Liver (tissue), 9 donors: ENCODE results near the gene TNFSF13. TPM values are rescaled to one million over a fixed set of nuclear protein-coding genes. Genes with fewer than 3 reads are reported as not detected.

Experiments
- DNase-seq: peaks from one replicate; pipeline ENCODE4 v3.0.0-alpha.2; 2017; ENCODE audit warnings: low spot score
- H3K27ac ChIP-seq, 2 donors: one replicate each; pipeline ENCODE4 v1.7.0; 2013; ENCODE audit warnings: inconsistent platforms in 2 of 2, low read length in 2 of 2, control low read depth in 1 of 2, low read depth in 1 of 2, mild to moderate bottlenecking in 1 of 2
- H3K27me3 ChIP-seq, 4 donors: one replicate each; pipeline versions ENCODE4 v1.6.1 to v1.7.0; 2013; ENCODE audit warnings: low read length in 3 of 4, inconsistent platforms in 1 of 4, mild to moderate bottlenecking in 1 of 4, moderate library complexity in 1 of 4; ENCODE audit not compliant: control insufficient read depth in 4 of 4, insufficient read depth in 4 of 4
- H3K36me3 ChIP-seq, 4 donors: one replicate each; pipeline versions ENCODE4 v1.6.1 to v1.7.0; 2013; ENCODE audit warnings: low read length in 3 of 4, mild to moderate bottlenecking in 3 of 4, low read depth in 1 of 4, moderate library complexity in 1 of 4; ENCODE audit not compliant: control insufficient read depth in 4 of 4, insufficient read depth in 3 of 4
- H3K4me1 ChIP-seq, 4 donors: one replicate each; pipeline versions ENCODE4 v1.6.1 to v1.7.0; 2013; ENCODE audit warnings: low read length in 3 of 4, mild to moderate bottlenecking in 3 of 4, moderate library complexity in 1 of 4; ENCODE audit not compliant: control insufficient read depth in 4 of 4, insufficient read depth in 4 of 4
- H3K4me3 ChIP-seq, 3 donors: one replicate each; pipeline versions ENCODE4 v1.6.1 to v1.7.0; 2013; ENCODE audit warnings: low read length in 3 of 3, control low read depth in 1 of 3, low read depth in 1 of 3, mild to moderate bottlenecking in 1 of 3
- H3K9ac ChIP-seq, 2 donors: one replicate each; pipeline ENCODE4 v1.7.0; 2013; ENCODE audit warnings: low read length in 2 of 2, mild to moderate bottlenecking in 2 of 2, moderate library complexity in 2 of 2, control low read depth in 1 of 2, low read depth in 1 of 2
- H3K9me3 ChIP-seq, 4 donors: one replicate each; pipeline versions ENCODE4 v1.6.1 to v1.7.0; 2013; ENCODE audit warnings: low read length in 3 of 4; ENCODE audit not compliant: control insufficient read depth in 4 of 4
- ATF3 ChIP-seq: IDR thresholded peaks from 2 replicates; pipeline ENCODE4 v1.6.1; 2016; ENCODE audit warnings: antibody characterized with exemption
- CTCF ChIP-seq: fragments of 150-350 bp; IDR thresholded peaks from 2 replicates; pipeline ENCODE4 v1.5.1; 2017; ENCODE audit warnings: improper control_type of control experiment, low read depth, low read length; ENCODE audit not compliant: missing input control
- EGR1 ChIP-seq, 2 donors: IDR thresholded peaks; 2 replicates each; pipeline ENCODE4 v1.6.1; 2016 to 2018; ENCODE audit warnings: antibody characterized with exemption in 2 of 2, low read depth in 2 of 2
- FOXA1 ChIP-seq: IDR thresholded peaks from 2 replicates; pipeline ENCODE4 v1.6.1; 2016; ENCODE audit warnings: antibody characterized with exemption
- FOXA2 ChIP-seq: IDR thresholded peaks from 2 replicates; pipeline ENCODE4 v1.6.1; 2016; ENCODE audit warnings: antibody characterized with exemption
- GABPA ChIP-seq, 2 donors: IDR thresholded peaks in 1 of 2; conservative IDR thresholded peaks in 1 of 2; 2 replicates each; pipeline ENCODE4 v1.6.1; 2016; ENCODE audit warnings: antibody characterized with exemption in 2 of 2, mild to moderate bottlenecking in 1 of 2, moderate library complexity in 1 of 2
- HNF4A ChIP-seq, 2 donors: conservative IDR thresholded peaks; 2 replicates each; pipeline ENCODE4 v1.6.1; 2016; ENCODE audit warnings: antibody characterized with exemption in 2 of 2, mild to moderate bottlenecking in 2 of 2
- HNF4G ChIP-seq: IDR thresholded peaks from 2 replicates; pipeline ENCODE4 v1.6.1; 2016; ENCODE audit warnings: antibody characterized with exemption
- JUND ChIP-seq, 2 donors: IDR thresholded peaks; 2 replicates each; pipeline ENCODE4 v1.6.1; 2016; ENCODE audit warnings: antibody characterized with exemption in 2 of 2
- MAX ChIP-seq: IDR thresholded peaks from 2 replicates; pipeline ENCODE4 v1.6.1; 2016; ENCODE audit warnings: antibody characterized with exemption
- NR2F2 ChIP-seq: IDR thresholded peaks from 2 replicates; pipeline ENCODE4 v1.6.1; 2016; ENCODE audit warnings: antibody characterized with exemption
- RAD21 ChIP-seq, 2 donors: IDR thresholded peaks; 2 replicates each; pipeline ENCODE4 v1.6.1; 2016; ENCODE audit warnings: antibody characterized with exemption in 2 of 2, mild to moderate bottlenecking in 2 of 2
- REST ChIP-seq: IDR thresholded peaks from 2 replicates; pipeline ENCODE4 v1.6.1; 2016; ENCODE audit warnings: antibody characterized with exemption, mild to moderate bottlenecking
- RXRA ChIP-seq, 2 donors: IDR thresholded peaks; 2 replicates each; pipeline ENCODE4 v1.6.1; 2017 to 2018; ENCODE audit warnings: antibody characterized with exemption in 2 of 2, mild to moderate bottlenecking in 1 of 2
- SP1 ChIP-seq: IDR thresholded peaks from 2 replicates; pipeline ENCODE4 v1.6.1; 2018; ENCODE audit warnings: antibody characterized with exemption, mild to moderate bottlenecking
- TAF1 ChIP-seq: conservative IDR thresholded peaks from 2 replicates; pipeline ENCODE4 v1.6.1; 2016; ENCODE audit warnings: antibody characterized with exemption, mild to moderate bottlenecking
- YY1 ChIP-seq: IDR thresholded peaks from 2 replicates; pipeline ENCODE4 v1.6.1; 2016; ENCODE audit warnings: antibody characterized with exemption, mild to moderate bottlenecking
- ZBTB33 ChIP-seq: IDR thresholded peaks from 2 replicates; pipeline ENCODE4 v1.6.1; 2016; ENCODE audit warnings: antibody characterized with exemption
- WGBS: extraction: QIAGEN DNeasy Blood & Tissue Kit; methylation state at CpG from one replicate; pipeline ENCODE4 v1.1.7; 2013; 5-methylcytosine and 5-hydroxymethylcytosine counted together
- polyA plus RNA-seq, 2 donors: library from polyadenylated mRNA; stranded (reverse) in 1 of 2; unstranded in 1 of 2; fragments of 200-250 nt in 1 of 2; fragments of >200 nt in 1 of 2; fragmentation: Nextera tagmentation in 1 of 2; extraction: Ambion mirVana in 1 of 2; gene quantifications; one replicate each; pipeline versions ENCODE4 v1.2.1 to v1.2.3, GENCODE V29; 2013 to 2015
- total RNA-seq, 2 donors: library from RNA; depleted of rRNA; stranded (reverse); fragments of >200 nt; gene quantifications; one replicate each; pipeline ENCODE4 v1.2.3, GENCODE V29; 2014
- donor health status: healthy.
- donor health status: healthy.
- donor health status: healthy.
- donor health status: healthy.
- donor health status: healthy.

The TNFSF13 gene
- total and polyA plus RNA-seq, 4 donors, result 1.4 to 9.3 (median 4.5) TPM

- peak overlapping the region; percentile 82 to 96 for H3K27ac ChIP-seq
- peaks cover 21 to 74% (median 52%) of the 10 kb centered on the region in 4 donors for H3K4me1 ChIP-seq
- no peak for DNase-seq
- H3K27me3 ChIP-seq, result no peaks in the 10 kb centered on the region
- no peaks in the 10 kb centered on the region for H3K9me3 ChIP-seq
- TF ChIP-seq NR2F2 (no peak), MAX (no peak), ATF3 (no peak), REST (no peak), FOXA2 (no peak), YY1 (no peak), EGR1 (IDR thresholded peaks at IDR 0.05; ENCODE audit: low read depth in 2 of 2) (no peak), RXRA (IDR thresholded peaks at IDR 0.05) (no peak), SP1 (no peak), GABPA (IDR thresholded peaks at IDR 0.05 in 1 of 2, conservative IDR thresholded peaks at IDR 0.05 in 1 of 2) (no peak), ZBTB33 (no peak), TAF1 (no peak), FOXA1 (no peak), JUND (IDR thresholded peaks at IDR 0.05) (no peak), CTCF (no peak), HNF4G (no peak), HNF4A (conservative IDR thresholded peaks at IDR 0.05) (no peak), RAD21 (IDR thresholded peaks at IDR 0.05) (no peak)
- WGBS, result 72% methylated on average over 12 of the region's 12 CpGs
- H3K4me3 ChIP-seq, result peak overlapping the region; percentile 25 to 43 (median 36)
- peak overlapping the region; percentile 20 to 21 for H3K9ac ChIP-seq
- H3K36me3 ChIP-seq, result peaks cover 20 to 32% (median 31%) of the 10 kb centered on the region in 4 donors
These were observed 21.5 kb downstream of the TNFSF13 start for GRCh38 chr17:7579834-7580603.
